Heart right ventricle (tissue), 16 donors: ENCODE results near the gene CNPY1. TPM values are rescaled to one million over a fixed set of nuclear protein-coding genes. Genes with fewer than 3 reads are reported as not detected.

ENCODE experiments used
- ATAC-seq, 8 donors: fragments of 200-7000 bp; cut with Tn5 transposase; one replicate each; pipeline ENCODE4 v1.9.1; 2020; ENCODE audit warnings: mild to moderate bottlenecking in 8 of 8, moderate library complexity in 8 of 8, moderate number of reproducible peaks in 1 of 8
- DNase-seq, 2 donors: peaks; one replicate each; pipeline ENCODE4 v3.0.0-alpha.2; 2020
- H3K27ac ChIP-seq, 10 donors: fragments of 200-600 bp; sonication (generic) in 2 of 10; one replicate each; pipeline versions ENCODE4 v1.5.0 to v1.8.0; 2020 to 2022; ENCODE audit warnings: mild to moderate bottlenecking in 3 of 10
- H3K27me3 ChIP-seq, 7 donors: fragments of 200-600 bp; one replicate each; pipeline ENCODE4 v1.8.0; 2021 to 2022; ENCODE audit warnings: mild to moderate bottlenecking in 2 of 7
- H3K36me3 ChIP-seq, 9 donors: fragments of 200-600 bp; sonication (generic) in 1 of 9; one replicate each; pipeline versions ENCODE4 v1.5.0 to v1.8.0; 2020 to 2022; ENCODE audit warnings: mild to moderate bottlenecking in 2 of 9
- H3K4me1 ChIP-seq, 9 donors: fragments of 200-600 bp; sonication (generic) in 1 of 9; one replicate each; pipeline versions ENCODE4 v1.5.0 to v1.8.0; 2020 to 2022; ENCODE audit warnings: mild to moderate bottlenecking in 4 of 9
- H3K4me3 ChIP-seq, 10 donors: fragments of 200-600 bp; sonication (generic) in 2 of 10; one replicate each; pipeline versions ENCODE4 v1.5.0 to v1.8.0; 2020 to 2022; ENCODE audit warnings: mild to moderate bottlenecking in 7 of 10, moderate library complexity in 2 of 10
- H3K9me3 ChIP-seq, 11 donors: fragments of 200-600 bp in 10 of 11; sonication (generic) in 2 of 11; one replicate each; pipeline versions ENCODE4 v1.5.0 to v1.8.0; 2013 to 2022; ENCODE audit warnings: mild to moderate bottlenecking in 2 of 11, control low read depth in 1 of 11, moderate library complexity in 1 of 11
- WGBS, 2 donors: extraction: QIAGEN DNeasy Blood & Tissue Kit; methylation state at CpG; one replicate each; pipeline ENCODE4 v1.1.7; 2013; ENCODE audit warnings: inconsistent platforms in 1 of 2; 5-methylcytosine and 5-hydroxymethylcytosine counted together
- intact Hi-C, 10 donors: fragments of 100-400 bp; cut with DNase I; formaldehyde crosslinking; loops; one replicate each; pipeline versions ENCODE4 v1.11.1 to v1.14.2; 2022
- polyA plus RNA-seq, 2 donors: library from polyadenylated mRNA; stranded (reverse); fragments of 200-250 nt; gene quantifications; one replicate each; pipeline ENCODE4 v1.2.3, GENCODE V29; 2013
- total RNA-seq, 10 donors: library from RNA; stranded (reverse); fragmentation: NEBNext Ultra II Directional in 3 of 10; extraction: Animal tissue kit (Norgen Biotek cat#: 25700) in 3 of 10; gene quantifications; one replicate each; pipeline versions ENCODE4 v1.2.1 to v1.2.4, GENCODE V29; 2021 to 2023
- TF ChIP-seq, protein P1 (sequence below), 9 donors: fragments of 200-600 bp; sonication (generic) in 2 of 9; IDR thresholded peaks; one replicate each; pipeline versions ENCODE4 v1.5.0 to v1.8.0; 2021 to 2022; ENCODE audit warnings: antibody characterized with exemption in 9 of 9, mild to moderate bottlenecking in 5 of 9, moderate library complexity in 1 of 9
- donor health status: Arrhythmogenic right ventricular cardiomyopathy.
- donor health status: ischemic (EF 13 %, LVEDD 7.1; RV severe dilation, severe dysfunction).
- donor health status: healthy with polysubstance abuse.
- donor health status: DM: no; HTN: yes; CAD: no.
- donor health status: DM: no; HTN: no; CAD: no.
- donor health status: ischemic (EF 25% LVEDD 6.9; RV normal size, moderate dysfunction).
- donor health status: ischemic (EF 25% LVEDD 5.7; RV mildly dilated, moderate dysfunction).
- donor health status: healthy.
- donor health status: DM: yes; HTN: yes; CAD: no.
- donor health status: Ischemic cardiomyopathy.
- donor health status: ischemic (EF 35%, LVEDD 5.7; RV mildly dilated, moderate dysfunction).
- donor health status: nonischemic (EF 11% LVEDD 7.7; RV severe dilation, severe dysfunction).
- donor health status: DM: yes; HTN: yes; CAD: no.
- donor health status: PGD.
- donor health status: ischemic (EF 29% LVEDD 5.4; RV normal size, mild dysfunction).
- donor health status: nonischemic (EF 23%, LVEDD 6.1; RV moderate dilation, normal function).

The CNPY1 gene
- total and polyA plus RNA-seq, 12 donors = not detected

DNA sequence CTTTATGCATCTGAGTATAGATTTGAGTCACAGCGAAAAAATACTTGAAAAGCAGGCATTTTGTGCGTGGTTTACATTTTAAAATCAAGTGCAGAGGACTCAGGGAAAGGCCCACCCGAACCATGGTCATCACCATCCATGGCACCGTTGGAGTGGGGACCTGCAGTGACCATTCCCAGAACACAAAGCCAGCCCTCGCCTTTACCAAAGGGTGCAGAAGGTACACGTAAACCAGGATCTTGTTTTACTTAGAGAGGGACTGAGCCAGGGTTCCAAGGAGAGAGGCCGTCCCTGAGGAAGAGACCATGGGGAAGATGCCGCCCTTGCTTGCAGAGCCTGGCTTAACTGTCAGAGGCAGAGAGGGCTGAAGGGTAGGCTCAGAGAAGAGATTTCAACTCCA, 12.0 kb upstream of the CNPY1 start:
- ATAC-seq (no peak), DNase-seq (no peak)
- intact Hi-C loops = no loop called here
- peaks cover 0 to 21% (median 6%) of the 10 kb centered on the region in 7 donors for H3K27me3 ChIP-seq
- 85 to 90% methylated on average over 8 of the region's 8 CpGs for WGBS, 2 donors
- H3K4me1 ChIP-seq = peaks cover 0 to 5% (median 0%) of the 10 kb centered on the region in 9 donors
- no peak overlapping the region for H3K27ac ChIP-seq
- no peaks in the 10 kb centered on the region for H3K36me3 ChIP-seq
- TF ChIP-seq, protein P1, sequence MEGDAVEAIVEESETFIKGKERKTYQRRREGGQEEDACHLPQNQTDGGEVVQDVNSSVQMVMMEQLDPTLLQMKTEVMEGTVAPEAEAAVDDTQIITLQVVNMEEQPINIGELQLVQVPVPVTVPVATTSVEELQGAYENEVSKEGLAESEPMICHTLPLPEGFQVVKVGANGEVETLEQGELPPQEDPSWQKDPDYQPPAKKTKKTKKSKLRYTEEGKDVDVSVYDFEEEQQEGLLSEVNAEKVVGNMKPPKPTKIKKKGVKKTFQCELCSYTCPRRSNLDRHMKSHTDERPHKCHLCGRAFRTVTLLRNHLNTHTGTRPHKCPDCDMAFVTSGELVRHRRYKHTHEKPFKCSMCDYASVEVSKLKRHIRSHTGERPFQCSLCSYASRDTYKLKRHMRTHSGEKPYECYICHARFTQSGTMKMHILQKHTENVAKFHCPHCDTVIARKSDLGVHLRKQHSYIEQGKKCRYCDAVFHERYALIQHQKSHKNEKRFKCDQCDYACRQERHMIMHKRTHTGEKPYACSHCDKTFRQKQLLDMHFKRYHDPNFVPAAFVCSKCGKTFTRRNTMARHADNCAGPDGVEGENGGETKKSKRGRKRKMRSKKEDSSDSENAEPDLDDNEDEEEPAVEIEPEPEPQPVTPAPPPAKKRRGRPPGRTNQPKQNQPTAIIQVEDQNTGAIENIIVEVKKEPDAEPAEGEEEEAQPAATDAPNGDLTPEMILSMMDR (IDR thresholded peaks at IDR 0.05) = no peak
- H3K9me3 ChIP-seq = peaks cover 0 to 5% (median 0%) of the 10 kb centered on the region in 11 donors
- H3K4me3 ChIP-seq = no peak overlapping the region

DNA sequence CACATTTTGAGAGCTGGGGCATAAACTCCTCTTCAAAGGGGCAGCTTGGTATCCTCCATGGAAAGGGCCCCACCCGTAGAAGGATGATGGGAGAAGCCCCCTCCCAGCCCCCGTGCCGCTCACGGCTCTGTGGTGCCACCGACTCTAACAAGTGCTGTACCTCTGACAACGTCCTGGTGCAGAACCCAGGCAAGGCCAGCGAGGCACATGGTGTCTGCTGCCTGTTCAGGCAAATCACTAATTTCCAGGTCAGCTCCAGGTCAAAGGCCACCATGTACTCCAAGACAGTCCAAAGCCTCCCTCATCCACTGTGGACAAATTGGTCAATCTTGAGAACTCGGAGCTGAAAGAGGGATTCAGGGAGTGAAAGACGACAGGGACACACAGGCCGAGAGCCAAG, 11.4 kb upstream of the CNPY1 start:
- WGBS, 2 donors = 85 to 88% methylated on average over 10 of the region's 10 CpGs
- Histone ChIP-seq H3K27ac (no peak overlapping the region), H3K4me3 (no peak overlapping the region), H3K9me3 (peaks cover 0 to 5% (median 0%) of the 10 kb centered on the region in 11 donors), H3K27me3 (peaks cover 0 to 21% (median 8%) of the 10 kb centered on the region in 7 donors), H3K4me1 (peaks cover 0 to 5% (median 0%) of the 10 kb centered on the region in 9 donors), H3K36me3 (no peaks in the 10 kb centered on the region)
- ATAC-seq (no peak), DNase-seq (no peak)
- intact Hi-C loops = no loop called here
- TF ChIP-seq, protein P1 (IDR thresholded peaks at IDR 0.05) = no peak

DNA sequence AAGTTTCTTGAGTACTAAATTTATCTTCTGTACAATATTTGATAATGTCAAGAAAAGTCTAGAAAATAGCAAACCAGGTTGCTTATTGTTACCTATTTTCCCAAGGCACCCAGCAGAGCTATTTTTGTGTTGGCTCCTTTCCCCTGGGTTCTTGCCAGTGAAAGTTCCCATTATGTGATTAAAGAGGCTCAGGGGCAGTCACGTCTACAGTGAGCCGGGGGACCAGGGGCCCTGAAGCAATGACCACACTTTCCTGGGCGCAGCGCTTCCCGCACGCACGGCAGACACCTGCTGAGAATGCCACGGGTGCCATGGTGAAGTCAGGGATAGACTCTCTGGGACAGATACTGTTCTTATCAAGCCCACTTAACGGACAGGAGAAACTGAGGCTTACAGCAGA, 10.4 kb upstream of the CNPY1 start:
- H3K9me3 ChIP-seq = peaks cover 0 to 14% (median 0%) of the 10 kb centered on the region in 11 donors
- 57 to 62% methylated on average over 9 of the region's 9 CpGs for WGBS, 2 donors
- DNase-seq = no peak
- H3K27ac ChIP-seq = no peak overlapping the region
- H3K4me3 ChIP-seq = no peak overlapping the region
- no peak for ATAC-seq
- no peaks in the 10 kb centered on the region for H3K36me3 ChIP-seq
- intact Hi-C loops = no loop called here
- peaks cover 0 to 25% (median 8%) of the 10 kb centered on the region in 7 donors for H3K27me3 ChIP-seq
- TF ChIP-seq, protein P1 (IDR thresholded peaks at IDR 0.05) = no peak
- H3K4me1 ChIP-seq = peaks cover 0 to 5% (median 0%) of the 10 kb centered on the region in 9 donors

DNA sequence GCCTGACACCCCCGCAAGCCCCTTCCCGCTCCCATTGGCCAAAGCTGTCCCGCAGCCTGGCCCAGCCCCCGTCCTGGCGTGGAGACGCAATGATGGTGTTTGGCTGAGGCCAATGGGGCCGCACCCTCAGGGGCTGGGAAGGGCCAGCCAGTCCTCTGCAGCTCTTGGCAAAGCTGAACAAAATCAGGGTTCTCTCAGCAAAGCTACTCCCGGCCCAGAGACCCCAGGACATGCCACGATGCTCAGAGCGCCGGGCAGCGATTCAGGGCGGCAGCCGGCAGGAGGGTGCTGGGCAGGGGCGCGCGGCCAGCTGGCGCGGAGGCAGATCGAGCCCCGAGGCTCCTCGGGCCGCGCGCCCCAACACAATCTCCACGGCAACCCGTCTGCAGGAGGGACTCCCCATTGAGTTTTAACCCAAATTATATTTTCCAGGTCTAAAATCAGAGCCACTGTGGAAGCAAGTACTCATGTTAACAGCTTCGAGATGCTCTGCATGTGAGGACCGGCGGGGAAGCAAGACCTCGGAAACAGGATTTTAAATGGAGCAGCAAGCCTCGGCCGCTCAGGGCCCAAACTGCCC, 8.8 kb upstream of the CNPY1 start:
- H3K27ac ChIP-seq = no peak overlapping the region
- H3K4me1 ChIP-seq = peaks cover 0 to 5% (median 0%) of the 10 kb centered on the region in 9 donors
- H3K27me3 ChIP-seq = peaks cover 0 to 25% (median 8%) of the 10 kb centered on the region in 7 donors
- H3K9me3 ChIP-seq = peaks cover 0 to 14% (median 0%) of the 10 kb centered on the region in 11 donors
- H3K36me3 ChIP-seq = no peaks in the 10 kb centered on the region
- intact Hi-C loops = no loop called here
- TF ChIP-seq, protein P1 (IDR thresholded peaks at IDR 0.05) = no peak
- no peak overlapping the region for H3K4me3 ChIP-seq
- ATAC-seq (no peak), DNase-seq (no peak)
- WGBS, 2 donors = 89 to 90% methylated on average over 33 of the region's 33 CpGs
